Effector memory CD8-positive, alpha-beta T cell (primary cell): Measurements from ENCODE around the gene CLIP2.
A peak's percentile ranks its signal among the peaks of the same experiment; 100 is the strongest.
"Not testable (repeated sequence)": the region's sequence is repeated elsewhere in the genome, so short reads cannot be mapped to it uniquely, and the experiment has no call there.

Experiments used
- ATAC-seq: fragments of 150-1000 bp; cut with Tn5 transposase; replicated peaks from 2 replicates; pipeline ENCODE4 v1.10.0; 2021; ENCODE audit warnings: mild to moderate bottlenecking, moderate library complexity
- DNase-seq, 3 experiments: peaks; one replicate each; pipeline ENCODE4 v3.0.0; 2021
- H3K27ac Mint-ChIP-seq, 2 donors: one replicate each; pipeline ENCODE4 v1.8.0; 2022; ENCODE audit warnings: mild to moderate bottlenecking in 2 of 2, mixed read lengths in 2 of 2, moderate library complexity in 2 of 2
- H3K27me3 Mint-ChIP-seq, 2 donors: one replicate each; pipeline ENCODE4 v1.8.0; 2022; ENCODE audit warnings: mixed read lengths in 2 of 2
- H3K36me3 Mint-ChIP-seq: one replicate; pipeline ENCODE4 v1.8.0; 2022; ENCODE audit warnings: mild to moderate bottlenecking, moderate library complexity, mixed read lengths; ENCODE audit not compliant: insufficient read depth
- H3K4me1 Mint-ChIP-seq, 2 donors: one replicate each; pipeline ENCODE4 v1.8.0; 2022; ENCODE audit warnings: low read depth in 2 of 2, mixed read lengths in 2 of 2
- H3K4me3 Mint-ChIP-seq, 2 donors: one replicate each; pipeline ENCODE4 v1.8.0; 2022; ENCODE audit warnings: mild to moderate bottlenecking in 2 of 2, mixed read lengths in 2 of 2, moderate library complexity in 2 of 2
- H3K9me3 Mint-ChIP-seq, 2 donors: one replicate each; pipeline ENCODE4 v1.8.0; 2022; ENCODE audit warnings: mixed read lengths in 2 of 2

CLIP2 gene

GRCh38 chr7:74424291-74424880 lies 135.2 kb downstream of the CLIP2 start:
- H3K4me3 Mint-ChIP-seq: no peak overlapping the region
- DNase-seq: no peak
- H3K27me3 Mint-ChIP-seq: peaks cover 0 to 5% of the 10 kb centered on the region in 2 donors
- no peaks in the 10 kb centered on the region for H3K4me1 Mint-ChIP-seq
- no peak for ATAC-seq
- H3K9me3 Mint-ChIP-seq: no peaks in the 10 kb centered on the region
- no peak overlapping the region for H3K27ac Mint-ChIP-seq
- no peaks in the 10 kb centered on the region for H3K36me3 Mint-ChIP-seq

GRCh38 chr7:74428023-74428422 lies 138.8 kb downstream of the CLIP2 start:
- no peaks in the 10 kb centered on the region for H3K4me1 Mint-ChIP-seq

DNA sequence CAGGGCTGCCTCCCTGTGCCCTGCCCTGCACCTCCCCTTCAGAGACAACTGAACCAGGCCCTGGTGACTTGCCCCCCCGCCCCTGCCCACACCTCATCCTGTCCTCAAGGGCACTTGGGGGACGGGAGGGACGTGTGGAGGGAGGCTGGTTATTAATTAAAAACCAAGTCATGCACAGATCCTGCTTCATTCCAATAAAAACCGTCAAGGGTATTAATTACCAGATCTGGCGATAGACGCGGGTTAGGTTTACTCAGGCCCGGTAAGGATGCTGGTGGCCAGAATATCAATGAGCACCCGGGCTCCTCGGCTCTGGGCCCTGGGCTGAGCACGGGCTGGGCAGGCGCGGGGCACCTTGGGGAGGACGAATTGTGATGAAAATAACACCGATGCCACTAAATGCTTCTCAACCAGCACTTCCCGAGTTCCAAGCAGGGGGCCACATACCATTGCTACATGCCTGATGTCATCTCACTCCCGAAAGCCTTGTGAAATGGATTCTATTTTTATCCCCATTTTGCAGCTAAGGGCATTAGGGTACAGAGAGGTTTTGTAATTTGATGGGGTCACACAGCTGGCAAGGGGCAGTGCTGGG lies 140.0 kb downstream of the CLIP2 start:
- no peaks in the 10 kb centered on the region for H3K4me1 Mint-ChIP-seq
- H3K9me3 Mint-ChIP-seq: no peaks in the 10 kb centered on the region
- DNase-seq (no peak), ATAC-seq (no peak)
- H3K36me3 Mint-ChIP-seq: no peaks in the 10 kb centered on the region
- peaks cover 0 to 5% of the 10 kb centered on the region in 2 donors for H3K27me3 Mint-ChIP-seq
- H3K27ac Mint-ChIP-seq: no peak overlapping the region
- no peak overlapping the region for H3K4me3 Mint-ChIP-seq

More at GRCh38 chr7:74428023-74428422, 138.8 kb downstream of the CLIP2 start:
- Mint-ChIP-seq H3K27ac (no peak overlapping the region), H3K36me3 (no peaks in the 10 kb centered on the region), H3K4me3 (no peak overlapping the region), H3K27me3 (peaks cover 0 to 5% of the 10 kb centered on the region in 2 donors), H3K9me3 (no peaks in the 10 kb centered on the region)
- ATAC-seq: no peak
- no peak for DNase-seq

DNA sequence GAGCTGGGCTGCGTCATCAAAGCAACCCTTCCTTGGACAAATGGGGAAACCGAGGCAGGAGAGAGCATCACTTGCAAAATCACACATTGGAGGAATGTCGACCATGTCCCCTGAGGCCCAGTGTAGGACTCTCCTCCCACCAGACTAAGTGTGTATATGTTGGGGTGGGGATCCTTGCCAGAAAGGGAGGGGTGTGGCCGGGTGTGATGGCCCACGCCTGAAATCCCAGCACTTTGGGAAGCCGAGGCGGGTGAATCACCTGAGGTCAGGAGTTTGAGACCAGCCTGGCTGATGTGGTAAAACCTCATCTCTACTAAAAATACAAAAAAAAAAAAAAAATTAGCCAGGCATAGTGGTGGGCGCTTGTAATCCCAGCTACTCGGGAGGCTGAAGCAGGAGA lies 141.2 kb downstream of the CLIP2 start:
- not testable (repeated sequence) for H3K9me3 Mint-ChIP-seq, H3K27me3 Mint-ChIP-seq, DNase-seq, H3K36me3 Mint-ChIP-seq, H3K4me3 Mint-ChIP-seq, ATAC-seq, H3K4me1 Mint-ChIP-seq, H3K27ac Mint-ChIP-seq

GRCh38 chr7:74430961-74431466 lies 141.8 kb downstream of the CLIP2 start:
- ATAC-seq: no peak
- Mint-ChIP-seq H3K27ac (no peak overlapping the region), H3K36me3 (no peaks in the 10 kb centered on the region), H3K27me3 (no peaks in the 10 kb centered on the region), H3K4me1 (no peaks in the 10 kb centered on the region), H3K4me3 (no peak overlapping the region), H3K9me3 (no peaks in the 10 kb centered on the region)
- no peak for DNase-seq

DNA sequence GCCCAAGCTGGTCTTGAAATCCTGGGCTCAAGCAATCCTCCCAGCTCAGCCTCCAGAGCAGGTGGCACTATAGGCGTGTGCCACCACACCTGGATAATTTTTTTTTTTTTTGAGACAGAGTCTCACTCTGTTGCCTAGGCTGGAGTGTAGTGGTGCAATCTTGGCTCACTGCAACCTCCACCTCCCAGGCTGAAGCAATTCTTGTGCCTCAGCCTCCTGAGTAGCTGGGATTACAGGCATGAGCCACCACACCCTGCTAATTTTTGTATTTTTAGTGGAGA lies 148.0 kb downstream of the CLIP2 start:
- not testable (repeated sequence) for H3K27ac Mint-ChIP-seq, H3K36me3 Mint-ChIP-seq, H3K4me3 Mint-ChIP-seq, ATAC-seq, H3K9me3 Mint-ChIP-seq, H3K4me1 Mint-ChIP-seq, DNase-seq
- H3K27me3 Mint-ChIP-seq: peaks cover 12 to 23% of the 10 kb centered on the region in 2 donors

DNA sequence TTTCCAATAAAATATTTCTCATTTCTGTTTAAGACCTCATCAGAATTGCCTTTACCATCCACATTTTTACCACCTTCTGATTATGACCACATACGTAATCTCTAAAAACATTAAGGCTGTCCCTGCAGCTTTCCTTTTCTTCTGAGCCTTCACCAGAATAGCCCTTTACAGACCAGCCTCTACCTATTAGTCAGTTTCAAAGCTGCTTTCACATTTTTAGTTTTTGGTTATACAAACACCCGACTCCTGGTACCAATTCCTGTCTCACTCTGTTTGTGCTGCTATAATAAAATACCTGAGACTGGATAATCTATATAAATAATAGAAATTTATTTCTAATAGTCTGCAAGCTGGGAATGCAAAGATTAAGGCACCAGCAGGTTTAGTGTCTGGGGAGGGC lies 149.1 kb downstream of the CLIP2 start:
- Mint-ChIP-seq H3K9me3 (no peaks in the 10 kb centered on the region), H3K36me3 (no peaks in the 10 kb centered on the region), H3K27ac (no peak overlapping the region), H3K27me3 (peaks cover 13 to 23% of the 10 kb centered on the region in 2 donors), H3K4me1 (no peaks in the 10 kb centered on the region), H3K4me3 (no peak overlapping the region)
- DNase-seq: no peak
- ATAC-seq: no peak

DNA sequence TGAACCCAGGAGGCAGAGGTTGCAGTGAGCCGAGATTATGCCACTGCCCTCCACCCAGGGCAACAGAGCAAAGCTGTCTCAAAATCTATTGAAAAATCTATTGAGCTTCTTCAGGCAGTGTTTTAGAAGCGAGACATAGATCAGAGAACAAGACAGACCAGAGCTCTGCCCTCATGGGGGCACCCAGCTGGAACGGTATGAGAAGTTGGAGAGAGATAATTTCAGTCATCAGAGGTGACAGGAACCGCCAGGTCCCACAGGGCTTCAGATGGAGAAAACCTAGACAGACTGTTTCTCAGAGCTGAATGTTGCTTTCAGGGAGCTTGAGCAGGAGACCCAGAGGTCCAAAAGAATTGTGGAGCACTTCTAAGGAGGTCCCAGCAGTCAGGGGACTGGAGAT lies 150.3 kb downstream of the CLIP2 start:
- Mint-ChIP-seq H3K9me3 (no peaks in the 10 kb centered on the region), H3K36me3 (no peaks in the 10 kb centered on the region), H3K4me3 (no peak overlapping the region), H3K27ac (no peak overlapping the region), H3K27me3 (peaks cover 21 to 31% of the 10 kb centered on the region in 2 donors), H3K4me1 (no peaks in the 10 kb centered on the region)
- no peak for ATAC-seq
- no peak for DNase-seq

GRCh38 chr7:74440143-74440542 lies 150.9 kb downstream of the CLIP2 start:
- not testable (repeated sequence) for H3K27ac Mint-ChIP-seq, ATAC-seq

DNA sequence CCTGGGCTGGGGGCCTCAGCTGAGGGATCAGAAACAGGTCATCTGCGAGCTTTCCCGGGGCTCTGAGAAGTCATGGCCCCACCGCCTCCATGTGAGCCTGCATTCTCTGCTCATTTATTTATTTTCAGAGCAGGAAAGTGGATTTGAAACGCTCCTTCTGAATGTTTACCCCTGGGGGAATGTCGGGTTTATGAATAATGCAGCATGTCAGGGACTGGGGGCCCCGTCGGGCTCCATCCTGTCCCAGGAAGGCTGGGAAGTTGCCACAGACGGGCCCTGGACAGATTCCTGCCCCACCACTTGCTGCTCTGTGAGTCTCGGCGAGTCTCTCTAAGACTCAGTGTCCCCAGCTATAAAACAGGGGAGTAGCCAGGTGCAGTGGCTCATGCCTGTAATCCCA lies 152.6 kb downstream of the CLIP2 start:
- Mint-ChIP-seq H3K4me1 (no peaks in the 10 kb centered on the region), H3K4me3 (no peak overlapping the region), H3K36me3 (no peaks in the 10 kb centered on the region), H3K9me3 (no peaks in the 10 kb centered on the region), H3K27ac (no peak overlapping the region), H3K27me3 (peaks cover 21 to 31% of the 10 kb centered on the region in 2 donors)
- no peak for DNase-seq
- no peak for ATAC-seq

More at GRCh38 chr7:74440143-74440542, 150.9 kb downstream of the CLIP2 start:
- DNase-seq, H3K4me3 Mint-ChIP-seq, H3K36me3 Mint-ChIP-seq, H3K9me3 Mint-ChIP-seq, H3K4me1 Mint-ChIP-seq: not testable (repeated sequence)
- peaks cover 21 to 31% of the 10 kb centered on the region in 2 donors for H3K27me3 Mint-ChIP-seq

DNA sequence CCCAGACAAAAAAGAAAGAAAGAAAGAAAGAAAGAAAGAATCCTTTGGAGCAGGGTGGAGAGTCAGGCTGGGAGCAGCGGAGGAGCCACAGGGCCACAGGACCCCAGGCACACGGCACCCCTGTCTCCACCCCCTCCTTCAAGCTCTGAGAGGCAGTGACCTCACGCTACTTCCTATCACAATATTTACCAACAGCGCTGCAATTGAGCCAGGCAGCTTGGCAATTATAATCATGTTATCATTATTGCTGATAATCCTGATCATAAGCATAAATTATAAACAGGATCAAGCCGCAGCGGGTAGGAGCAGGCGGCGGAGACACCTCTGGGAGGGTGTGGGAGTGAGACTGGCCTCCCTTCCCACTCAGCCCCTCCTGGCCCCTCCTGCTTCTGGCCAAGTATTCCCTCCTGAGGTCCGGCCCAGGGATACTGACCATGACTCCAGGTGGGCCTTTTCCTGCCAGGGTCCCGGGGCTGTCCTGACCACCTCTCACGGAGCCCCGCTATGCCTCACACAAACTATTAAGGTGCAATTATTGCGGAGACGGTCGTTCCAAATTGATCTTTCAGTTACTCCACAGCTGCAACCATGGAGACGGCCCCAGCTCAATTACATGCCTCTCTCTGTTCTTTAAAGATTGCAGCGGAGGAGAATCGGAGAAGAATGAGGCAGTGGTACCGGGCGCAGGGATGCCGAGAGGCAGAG lies 154.5 kb downstream of the CLIP2 start:
- Mint-ChIP-seq H3K4me1 (no peaks in the 10 kb centered on the region), H3K9me3 (no peaks in the 10 kb centered on the region), H3K4me3 (no peak overlapping the region), H3K27ac (no peak overlapping the region), H3K36me3 (no peaks in the 10 kb centered on the region), H3K27me3 (peaks cover 21 to 31% of the 10 kb centered on the region in 2 donors)
- DNase-seq (no peak), ATAC-seq (no peak)

- H3K27me3 Mint-ChIP-seq: peaks cover 9 to 11% of the 10 kb centered on the region in 2 donors
- H3K27ac Mint-ChIP-seq: peak overlapping the region in 1 of 2 donors; percentile 93
- peaks cover 13 to 15% of the 10 kb centered on the region in 2 donors for H3K4me1 Mint-ChIP-seq
- H3K9me3 Mint-ChIP-seq: no peaks in the 10 kb centered on the region
- no peak for DNase-seq
- no peak overlapping the region for H3K4me3 Mint-ChIP-seq
- ATAC-seq: no peak
- peaks cover 4% of the 10 kb centered on the region for H3K36me3 Mint-ChIP-seq
Observed at GRCh38 chr7:74449144-74449543, 159.9 kb downstream of the CLIP2 start.

DNA sequence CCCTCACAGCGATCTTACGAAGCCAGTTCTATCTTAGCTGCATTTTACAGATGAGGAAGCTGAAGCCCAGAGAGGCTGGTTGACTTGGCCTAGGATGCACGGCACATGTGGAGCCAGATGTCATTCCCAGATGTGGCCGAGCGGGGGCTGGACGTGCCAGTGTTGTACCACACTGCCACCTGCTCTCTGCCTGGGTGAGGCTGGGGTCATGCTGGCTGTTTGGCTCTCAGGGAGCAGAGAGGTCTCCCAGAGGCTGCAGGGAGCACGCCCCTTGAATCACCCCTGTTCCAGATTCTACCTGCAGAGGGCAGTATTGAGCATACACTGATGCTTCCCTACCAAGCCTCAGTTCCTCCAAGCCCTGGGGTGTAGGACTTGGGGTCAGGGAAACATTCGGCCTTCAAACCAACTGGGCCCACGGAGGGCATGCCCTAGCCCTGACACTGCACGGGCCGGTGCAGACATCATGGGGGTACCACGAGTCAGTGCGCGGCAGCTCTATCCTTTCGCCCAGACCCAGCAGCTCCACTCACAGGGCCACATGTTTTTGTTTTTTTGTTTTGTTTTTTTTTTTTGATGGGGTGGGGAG lies 160.7 kb downstream of the CLIP2 start:
- Mint-ChIP-seq H3K27ac (no peak overlapping the region), H3K4me3 (no peak overlapping the region), H3K4me1 (peaks cover 13 to 15% of the 10 kb centered on the region in 2 donors), H3K36me3 (peaks cover 4% of the 10 kb centered on the region), H3K9me3 (no peaks in the 10 kb centered on the region), H3K27me3 (peaks cover 8 to 12% of the 10 kb centered on the region in 2 donors)
- DNase-seq (peak; percentile 70 to 72 (median 72)), ATAC-seq (peak; percentile 16)
